GM12892 (cell line): ENCODE results near the gene DMBX1.

Experiments
- POLR2A ChIP-seq: IDR thresholded peaks from 2 replicates; pipeline ENCODE4 v1.6.1; 2011; ENCODE audit warnings: low read depth, low read length, control low read depth
- POLR2AphosphoS5 ChIP-seq: IDR thresholded peaks from 2 replicates; pipeline ENCODE4 v1.6.1; 2011; ENCODE audit warnings: low read depth, low read length, control low read depth
- TAF1 ChIP-seq: IDR thresholded peaks from 2 replicates; pipeline ENCODE4 v1.6.1; 2011; ENCODE audit warnings: low read depth, mild to moderate bottlenecking, control low read depth, low read length, borderline replicate concordance

GRCh38 chr1:46466477-46467182 is 23.0 kb upstream of the DMBX1 start:
- no peak for TF ChIP-seq POLR2AphosphoS5
- TF ChIP-seq POLR2A: no peak
- TF ChIP-seq TAF1: no peak
